PFSK-1 (cell line): ENCODE measurements around the gene SNX32.

Experiments used
- FOXP2 ChIP-seq: optimal IDR thresholded peaks from 2 replicates; pipeline ENCODE3; 2011; ENCODE audit warnings: borderline replicate concordance, control low read depth, inconsistent platforms; ENCODE audit not compliant: insufficient read depth; ENCODE audit errors: extremely low read length, extremely low read depth
- POLR2AphosphoS5 ChIP-seq: IDR thresholded peaks from 2 replicates; pipeline ENCODE4 v1.6.1; 2012; ENCODE audit warnings: low read depth, mild to moderate bottlenecking, control low read depth, low read length, moderate library complexity
- REST ChIP-seq, 2 experiments: IDR thresholded peaks; 2 replicates each; pipeline versions ENCODE4 v1.6.1 to v1.8.0; 2011 to 2012; ENCODE audit warnings: low read depth in 2 of 2, low read length in 2 of 2, control low read depth in 1 of 2, inconsistent platforms in 1 of 2, mild to moderate bottlenecking in 1 of 2, moderate library complexity in 1 of 2; ENCODE audit not compliant: insufficient read depth in 1 of 2
- SIN3A ChIP-seq: IDR thresholded peaks from 2 replicates; pipeline ENCODE4 v1.6.1; 2012; ENCODE audit warnings: mild to moderate bottlenecking, low read length, moderate library complexity, borderline replicate concordance; ENCODE audit not compliant: insufficient read depth
- TAF1 ChIP-seq: IDR thresholded peaks from 2 replicates; pipeline ENCODE4 v1.6.1; 2012; ENCODE audit warnings: low read length, control low read depth, borderline replicate concordance; ENCODE audit not compliant: insufficient read depth

Gene SNX32

GRCh38 chr11:65790902-65791650 lies 42.7 kb upstream of the SNX32 start:
- no peak for TF ChIP-seq POLR2AphosphoS5
- TF ChIP-seq FOXP2: no peak
- no peak for TF ChIP-seq REST (IDR thresholded peaks at IDR 0.05; ENCODE audit: insufficient read depth in 1 of 2, low read depth in 2 of 2, low read length in 2 of 2)
- TF ChIP-seq SIN3A: no peak
- no peak for TF ChIP-seq TAF1

- TF ChIP-seq FOXP2: no peak
- no peak for TF ChIP-seq SIN3A
- TF ChIP-seq TAF1: no peak
- TF ChIP-seq POLR2AphosphoS5: no peak
- no peak for TF ChIP-seq REST (IDR thresholded peaks at IDR 0.05; ENCODE audit: insufficient read depth in 1 of 2, low read depth in 2 of 2, low read length in 2 of 2)
Measured at GRCh38 chr11:65791719-65792213, 42.0 kb upstream of the SNX32 start.

GRCh38 chr11:65792456-65792855 lies 41.3 kb upstream of the SNX32 start:
- no peak for TF ChIP-seq SIN3A
- TF ChIP-seq FOXP2: no peak
- no peak for TF ChIP-seq POLR2AphosphoS5
- no peak for TF ChIP-seq REST (IDR thresholded peaks at IDR 0.05; ENCODE audit: insufficient read depth in 1 of 2, low read depth in 2 of 2, low read length in 2 of 2)
- no peak for TF ChIP-seq TAF1

- TF ChIP-seq POLR2AphosphoS5 (no peak), TAF1 (no peak), FOXP2 (no peak), SIN3A (no peak), REST (IDR thresholded peaks at IDR 0.05; ENCODE audit: insufficient read depth in 1 of 2, low read depth in 2 of 2, low read length in 2 of 2) (no peak)
Measured at GRCh38 chr11:65793144-65793581, 40.6 kb upstream of the SNX32 start.
